NCI-H524 treated with DMSO at 0.1 percent for 48 hours (cell line): Measurements from ENCODE around the gene LCT.
"Not testable (repeated sequence)": the region's sequence is repeated elsewhere in the genome, so short reads cannot be mapped to it uniquely, and the experiment has no call there.

Source experiments
- DNase-seq: peaks from one replicate; lab custom pipeline; 2025; lab: John Stamatoyannopoulos, UW

Gene LCT

DNA sequence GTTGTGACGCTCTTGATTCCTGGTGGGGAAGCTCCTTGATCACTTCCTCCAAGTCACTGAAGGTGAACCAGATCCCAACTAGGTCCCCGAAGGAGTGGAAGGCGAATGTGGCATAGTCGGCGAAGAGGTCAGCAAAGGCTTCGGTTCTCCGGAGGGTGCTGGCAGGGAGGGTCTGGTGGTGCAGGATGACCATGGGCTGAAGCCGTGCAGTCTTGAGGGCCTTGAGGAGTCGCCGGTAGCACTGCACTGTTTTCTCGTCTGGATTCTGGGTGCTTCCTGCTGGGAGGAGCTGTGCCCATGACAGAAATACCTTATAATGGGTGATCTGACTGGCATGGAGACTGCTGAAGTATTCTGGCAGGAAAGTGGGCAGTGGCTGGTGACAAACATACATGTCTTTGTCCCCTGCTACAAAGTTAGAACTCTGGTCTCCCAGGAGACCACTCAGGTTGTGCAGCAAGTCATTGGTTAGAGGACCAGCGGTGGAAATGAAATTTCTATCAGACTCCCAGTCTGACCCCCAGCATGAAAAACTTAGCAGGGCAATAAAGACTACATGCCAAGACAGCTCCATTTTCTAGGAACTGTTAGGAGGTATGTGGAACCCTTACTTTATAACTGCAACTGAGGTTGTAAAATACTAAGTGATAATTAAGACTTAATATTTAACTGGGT lies at the start of gene LCT:
Gene LCT (minus strand): TSS at position 589 of the 675 bp plus-strand sequence. CDS start 15 bp downstream, at position 574.
- no peak for DNase-seq

DNA sequence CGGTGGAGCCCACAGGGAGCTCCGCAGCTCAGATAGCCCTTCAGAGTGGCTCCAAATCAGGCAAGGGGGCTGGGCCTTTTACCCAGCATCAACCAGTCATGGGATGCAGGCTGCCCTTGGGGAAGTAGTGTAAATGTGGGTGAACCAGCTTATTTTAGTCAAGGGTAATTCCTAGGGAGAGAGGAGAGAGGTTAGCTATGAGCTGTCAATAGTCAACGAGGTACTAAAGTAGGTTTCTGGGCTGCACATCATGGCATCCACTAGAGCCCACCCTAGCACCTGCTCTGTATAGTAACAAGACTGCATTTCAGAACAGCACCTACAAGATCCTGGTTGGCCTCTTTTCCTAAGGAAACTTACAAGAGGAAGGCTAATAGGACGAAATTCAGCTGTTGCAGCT lies 48.7 kb upstream of the LCT start:
- DNase-seq = no peak

DNA sequence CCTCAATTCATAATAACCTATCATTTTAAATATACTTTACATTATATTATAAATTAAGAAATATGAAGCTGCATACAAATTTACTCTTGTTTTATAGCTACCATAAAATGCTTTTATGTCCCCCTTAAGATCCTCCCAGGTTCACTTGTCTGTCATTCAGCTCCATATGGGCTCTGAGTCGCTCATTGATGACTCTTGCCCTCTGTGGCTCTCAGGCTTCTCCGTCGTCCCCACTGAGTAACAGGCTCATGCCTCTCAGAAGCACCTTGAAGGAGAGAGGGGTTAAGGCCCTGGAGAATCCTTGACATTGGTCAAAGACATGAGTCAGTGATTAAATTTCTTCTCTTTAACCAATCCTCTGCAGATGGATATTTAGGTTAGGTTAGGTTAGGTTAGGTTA lies 45.4 kb upstream of the LCT start:
- DNase-seq = peak; percentile 72

DNA sequence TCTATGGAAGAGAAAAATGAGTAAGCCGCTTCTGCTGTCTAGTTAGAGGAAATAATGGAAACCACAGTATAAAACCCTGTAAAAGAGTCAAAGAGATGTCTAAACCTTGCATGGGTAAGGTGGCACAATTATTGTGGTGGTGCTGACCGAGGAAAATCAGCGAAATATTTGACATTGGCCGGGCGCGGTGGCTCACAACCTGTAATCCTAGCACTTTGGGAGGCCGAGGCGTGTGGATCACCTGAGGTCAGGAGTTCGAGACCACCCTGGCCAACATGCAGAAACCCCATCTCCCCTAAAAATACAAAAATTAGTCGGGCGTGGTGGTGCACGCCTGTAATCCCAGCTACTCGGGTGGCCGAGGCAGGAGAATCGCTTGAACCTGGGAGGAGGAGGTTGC lies 39.8 kb upstream of the LCT start:
- DNase-seq = not testable (repeated sequence)

DNA sequence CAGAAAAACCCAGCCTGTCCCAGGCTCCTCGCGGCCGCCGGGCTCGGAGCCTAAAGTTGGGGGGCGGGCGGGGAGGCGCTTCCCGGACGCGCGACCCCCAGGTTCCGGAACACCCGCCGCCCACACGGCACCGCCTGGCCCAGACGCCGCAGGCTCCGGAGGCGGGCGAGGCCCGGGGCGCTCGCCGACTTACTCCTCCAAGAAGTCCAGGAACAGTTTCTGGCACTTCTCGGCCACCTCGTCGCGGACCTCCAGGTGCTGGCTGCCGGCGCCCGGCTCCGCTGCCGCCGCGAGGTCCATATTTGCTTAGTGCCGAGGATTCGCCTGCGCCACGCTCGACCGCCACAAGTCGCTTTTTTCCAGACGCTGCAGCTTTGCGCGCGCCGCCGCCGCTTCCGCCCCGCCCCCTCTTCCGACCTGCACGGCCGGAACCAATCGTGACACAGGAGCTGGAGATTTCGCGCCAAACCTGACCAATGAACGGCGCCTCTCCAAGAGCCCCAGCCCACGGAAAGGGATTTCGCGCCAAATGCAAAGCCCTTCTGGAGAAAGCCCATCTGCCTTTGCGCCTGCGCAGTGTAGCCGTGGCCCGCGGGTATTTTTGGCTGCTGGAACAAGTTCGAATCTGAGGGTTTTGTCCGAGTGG lies 39.2 kb upstream of the LCT start, which contains the start of gene MCM6:
Gene MCM6 (minus strand): TSS at position 378 of the 646 bp plus-strand sequence. CDS start 78 bp downstream, at position 300.
- DNase-seq = peak; percentile 69

DNA sequence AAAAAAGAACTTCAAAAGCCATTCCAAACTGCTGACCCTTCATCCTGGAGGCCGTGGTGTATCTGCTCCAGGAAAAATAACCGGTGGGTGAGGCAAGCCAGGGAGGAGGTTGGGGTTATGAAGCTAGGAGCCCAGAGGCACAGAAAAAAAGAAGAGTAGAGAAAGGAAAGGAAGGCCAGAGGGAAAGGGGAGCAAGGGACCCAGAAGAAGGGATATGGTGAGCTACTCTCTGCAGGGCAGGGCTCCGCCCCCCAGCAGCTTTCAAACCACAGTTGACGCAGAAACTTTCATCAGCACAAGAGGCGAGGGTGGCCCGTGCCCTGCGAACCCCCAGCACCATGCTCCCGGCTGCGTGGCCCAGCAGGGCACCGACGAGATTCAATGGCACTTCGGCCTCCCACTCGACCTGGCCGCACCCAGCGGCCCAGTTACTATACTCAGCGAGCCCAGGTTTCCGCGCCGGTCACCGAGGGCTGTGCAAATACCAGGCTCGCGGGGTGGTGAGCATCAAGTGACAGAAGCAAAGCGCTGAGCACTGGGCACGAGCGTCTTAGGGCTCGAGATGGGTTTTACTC lies 38.6 kb upstream of the LCT start:
- DNase-seq = no peak

DNA sequence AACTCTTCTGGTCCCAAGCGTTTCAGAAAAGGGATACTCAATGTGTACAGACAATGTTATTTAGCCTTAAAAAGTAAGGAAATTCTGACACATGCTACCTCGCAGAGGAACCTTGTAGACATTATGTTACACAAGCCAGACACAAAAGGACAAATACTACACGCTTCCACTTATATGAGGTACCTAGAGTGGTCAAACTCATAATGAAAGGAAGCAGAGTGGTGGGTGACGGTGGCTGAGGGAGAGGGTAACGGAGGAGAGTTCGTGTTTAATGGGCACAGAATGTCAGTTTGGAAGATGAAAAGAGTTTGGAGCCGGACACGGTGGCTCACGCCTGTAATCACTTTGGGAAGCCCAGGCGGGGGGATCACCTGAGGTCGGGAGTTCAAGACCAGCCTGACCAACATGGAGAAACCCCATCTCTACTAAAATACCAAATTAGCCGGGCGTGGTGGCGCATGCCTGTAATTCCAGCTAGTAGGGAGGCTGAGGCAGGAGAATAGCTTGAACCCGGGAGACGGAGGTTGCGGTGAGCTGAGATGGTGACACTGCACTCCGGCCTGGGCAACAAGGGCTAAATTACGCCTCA lies 37.9 kb upstream of the LCT start:
- DNase-seq = no peak

DNA sequence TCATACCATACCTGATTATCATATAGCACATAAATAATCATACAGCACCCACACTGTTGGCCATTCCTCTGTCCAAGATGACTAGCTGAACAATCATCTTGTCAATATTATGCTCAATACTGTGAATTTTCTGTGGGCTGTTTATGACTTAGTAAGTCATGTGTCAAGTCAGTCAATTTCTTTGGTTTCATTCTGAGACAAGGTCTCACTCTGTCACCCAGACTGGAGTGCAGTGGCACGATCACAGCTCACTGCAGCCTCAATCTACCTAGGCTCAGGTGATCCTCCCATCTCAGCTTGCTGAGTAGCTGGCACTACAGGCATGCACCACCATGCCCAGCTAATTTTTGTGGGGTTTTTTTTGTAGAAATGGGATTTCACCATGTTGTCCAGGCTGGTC lies 33.6 kb upstream of the LCT start:
- no peak for DNase-seq

DNA sequence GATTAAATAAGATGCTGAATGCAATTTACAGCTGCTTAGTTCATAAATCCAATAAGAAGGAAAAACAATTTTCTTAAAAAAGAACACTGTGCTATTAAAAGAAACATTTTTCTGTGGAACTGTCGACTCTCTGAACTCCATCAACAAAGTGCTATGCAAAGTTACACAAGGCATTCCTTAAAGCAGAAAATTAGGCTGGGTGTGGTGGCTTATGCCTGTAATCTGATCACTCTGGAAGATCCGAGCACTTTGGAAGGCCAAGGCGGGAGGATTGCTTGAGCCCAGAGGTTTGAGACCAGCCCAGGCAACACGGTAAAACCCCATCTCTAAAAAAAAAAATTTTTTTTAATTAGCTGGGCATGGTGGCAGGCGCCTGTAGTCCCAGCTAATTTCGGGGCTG lies 26.2 kb upstream of the LCT start:
- no peak for DNase-seq

DNA sequence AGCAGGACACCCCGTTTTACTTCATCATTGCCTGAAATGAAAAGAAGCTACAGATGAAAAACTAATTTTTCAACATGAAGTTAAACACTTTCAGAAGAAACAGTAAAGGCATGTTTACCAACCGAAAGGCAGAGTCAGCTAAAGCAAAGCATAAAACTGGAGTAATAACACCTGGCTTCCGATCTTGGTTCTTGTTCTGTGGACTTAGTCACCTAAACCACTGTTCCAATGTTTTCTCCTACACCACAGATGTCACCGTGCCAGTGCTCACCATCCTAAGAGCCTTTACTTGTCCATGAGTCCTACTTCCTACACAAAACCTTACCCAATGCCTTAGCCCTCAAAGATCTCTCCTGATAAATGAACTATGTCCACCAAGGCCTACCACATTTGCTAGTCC lies 25.7 kb upstream of the LCT start:
- no peak for DNase-seq

DNA sequence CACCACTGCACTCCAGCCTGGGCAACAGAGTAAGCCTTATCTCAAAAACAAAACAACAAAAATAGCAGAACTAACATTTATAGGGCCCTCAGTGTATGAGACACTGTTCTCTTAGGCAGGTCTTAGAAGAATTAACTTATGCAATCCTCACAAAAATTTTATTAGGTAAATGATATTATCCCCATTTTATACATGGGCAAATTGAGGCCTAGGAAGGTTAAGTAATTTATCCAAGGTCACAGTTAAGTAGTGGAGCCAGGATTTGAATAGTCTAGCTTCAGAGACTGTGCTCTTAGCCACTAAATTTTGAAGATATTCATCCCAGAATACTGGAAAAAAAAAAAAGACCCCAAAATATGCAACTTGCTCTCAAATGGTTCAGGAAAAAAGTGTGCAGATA lies 16.4 kb upstream of the LCT start:
- DNase-seq = no peak

DNA sequence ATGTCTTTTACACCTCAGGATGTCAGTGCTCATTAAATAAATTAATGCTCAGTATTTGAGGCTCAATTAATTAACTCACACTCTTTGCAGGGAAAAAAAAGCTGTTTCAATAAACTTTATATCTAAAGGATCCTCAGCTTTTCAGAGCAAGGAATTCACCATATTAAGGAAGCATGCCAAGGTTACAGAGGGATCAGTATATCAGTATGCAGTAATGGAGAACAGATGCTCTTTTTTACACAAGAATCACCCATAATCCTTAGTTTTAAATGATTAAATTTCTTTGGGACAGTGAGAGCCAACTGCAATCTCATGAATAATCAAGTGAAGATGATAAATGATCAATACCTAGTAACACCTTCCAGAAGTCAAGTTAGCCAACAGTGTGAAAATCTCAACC lies 14.9 kb upstream of the LCT start:
- DNase-seq = no peak

DNA sequence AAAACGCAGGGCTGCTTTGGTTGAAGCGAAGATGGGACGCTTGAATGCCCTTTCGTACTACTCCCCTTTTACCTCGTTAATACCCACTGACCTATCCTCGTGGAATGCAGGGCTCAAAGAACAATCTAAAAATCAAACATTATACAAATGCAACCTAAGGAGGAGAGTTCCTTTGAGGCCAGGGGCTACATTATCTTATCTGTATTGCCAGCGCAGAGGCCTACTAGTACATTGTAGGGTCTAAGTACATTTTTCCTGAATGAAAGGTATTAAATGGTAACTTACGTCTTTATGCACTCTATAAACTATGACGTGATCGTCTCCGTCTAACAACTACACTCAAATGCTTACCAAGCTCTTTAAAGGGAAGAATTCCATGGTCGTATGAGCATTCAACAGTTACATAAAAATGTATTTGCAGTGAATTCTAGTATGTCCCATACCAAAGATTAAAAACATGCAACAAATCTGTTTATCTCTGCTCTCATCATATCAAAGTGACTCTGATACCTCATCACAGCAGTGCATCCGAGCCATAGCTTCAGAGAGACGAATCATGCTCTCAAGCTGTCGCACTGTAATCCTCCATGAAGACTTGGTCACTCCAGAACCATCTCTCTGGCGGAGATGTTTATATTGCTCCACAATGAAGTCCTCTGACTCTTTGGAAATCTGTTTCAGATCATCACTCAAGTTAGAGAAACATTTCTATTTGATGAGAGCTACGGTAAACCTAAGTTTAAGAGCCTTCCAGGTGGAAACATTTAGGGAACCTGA lies 14.1 kb upstream of the LCT start:
- DNase-seq = no peak

DNA sequence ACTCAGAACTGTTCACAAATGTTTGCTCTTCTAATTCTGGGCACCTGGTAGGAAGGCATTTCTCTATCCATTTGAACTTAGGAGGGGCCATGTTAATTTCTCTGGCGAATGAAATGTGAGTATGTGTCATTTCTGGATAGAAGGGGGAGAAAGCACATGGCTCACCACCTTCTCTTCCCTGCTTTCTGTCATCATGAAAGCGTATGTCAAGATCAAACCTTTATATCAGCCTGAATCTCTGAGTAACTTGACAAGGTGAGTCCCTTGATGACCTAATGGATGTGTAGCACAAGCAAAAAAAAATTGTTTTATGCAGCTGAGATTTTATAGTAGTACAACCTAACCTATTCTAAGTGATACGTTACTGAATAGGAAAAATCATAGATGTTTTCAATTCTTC lies 12.1 kb upstream of the LCT start:
- no peak for DNase-seq

DNA sequence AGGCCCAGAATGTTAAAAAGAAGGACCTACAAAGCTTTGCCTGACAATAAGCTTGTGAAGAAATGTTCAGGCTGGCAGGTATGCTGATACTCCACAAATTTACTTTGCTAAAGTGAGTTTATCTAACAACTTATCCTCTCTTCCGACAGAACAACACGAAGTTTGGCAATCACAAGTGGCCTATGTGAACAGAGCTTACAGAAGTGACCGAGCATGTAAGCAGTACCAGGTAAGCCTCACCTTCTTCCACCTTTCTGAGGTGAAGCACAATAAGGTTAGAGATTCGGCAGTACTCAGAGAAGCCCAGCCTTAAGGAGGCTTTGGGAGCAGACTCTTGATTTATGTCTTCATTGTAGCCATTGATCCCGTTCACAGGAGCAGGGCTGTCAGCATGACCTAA lies 9.0 kb upstream of the LCT start:
- no peak for DNase-seq

DNA sequence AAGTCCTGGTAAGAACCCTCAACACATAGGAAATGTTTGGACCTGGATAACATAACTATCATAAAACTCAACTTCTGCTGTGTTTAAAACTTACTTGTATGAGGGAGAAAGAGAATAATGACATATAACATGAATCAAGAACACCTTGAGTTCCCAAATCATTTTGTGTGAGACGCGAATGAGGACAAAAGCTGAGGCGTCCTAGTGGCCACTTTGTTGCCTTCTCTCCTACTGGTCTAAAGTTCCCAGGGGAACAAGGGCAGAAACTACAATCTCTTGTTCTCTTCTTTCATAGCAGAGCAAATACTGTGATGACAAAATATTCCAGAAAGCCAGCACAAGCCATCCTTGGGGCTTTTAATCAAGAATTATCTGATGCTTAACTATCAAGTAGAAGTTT lies 8.3 kb upstream of the LCT start:
- DNase-seq = no peak

DNA sequence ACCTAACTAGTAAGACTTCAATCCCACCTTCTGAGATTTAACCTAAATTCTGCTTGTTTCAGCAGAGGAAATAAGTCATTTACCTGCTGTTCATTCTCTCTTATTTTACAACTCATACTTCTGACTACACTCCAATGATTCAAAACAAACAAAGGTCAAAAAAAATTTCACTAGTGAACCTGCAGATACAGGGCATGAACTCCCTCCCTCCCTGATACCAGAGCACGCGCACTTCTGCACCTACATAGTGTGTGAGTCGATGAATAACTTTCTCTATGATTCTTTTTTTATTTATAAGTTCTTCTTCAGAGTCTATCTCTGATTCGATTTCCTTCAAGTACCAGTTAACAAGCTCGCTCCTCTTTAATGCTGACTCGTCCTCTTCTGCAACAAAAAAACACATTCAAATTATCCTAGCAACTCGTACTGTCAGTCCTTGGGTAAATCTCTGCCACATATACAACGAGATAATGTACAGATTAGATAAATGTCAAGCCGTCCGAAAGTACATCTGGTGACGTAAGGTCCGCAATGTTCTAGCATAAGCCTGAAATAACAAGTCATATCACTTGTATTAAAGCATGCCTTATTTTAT lies 7.4 kb upstream of the LCT start:
- DNase-seq = no peak

DNA sequence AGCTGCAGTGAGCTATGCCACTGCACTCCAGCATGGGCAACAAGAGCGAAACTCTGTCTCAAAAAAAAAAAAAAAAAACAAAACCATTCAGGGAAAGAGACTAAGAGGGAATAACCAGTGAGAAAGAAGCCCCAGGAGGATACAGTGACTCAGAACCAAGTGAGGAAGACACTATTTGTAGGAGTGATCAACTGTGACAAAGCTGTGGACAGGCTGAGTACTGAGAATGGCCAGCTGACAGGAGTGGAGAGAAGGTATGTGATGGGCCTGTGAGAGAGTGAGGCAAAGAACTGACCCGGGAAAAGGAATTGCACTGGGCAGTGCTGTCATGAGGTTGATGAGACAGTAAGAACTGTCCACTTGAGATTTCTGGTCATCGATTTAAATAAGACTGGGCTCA lies 6.7 kb upstream of the LCT start:
- DNase-seq = no peak

DNA sequence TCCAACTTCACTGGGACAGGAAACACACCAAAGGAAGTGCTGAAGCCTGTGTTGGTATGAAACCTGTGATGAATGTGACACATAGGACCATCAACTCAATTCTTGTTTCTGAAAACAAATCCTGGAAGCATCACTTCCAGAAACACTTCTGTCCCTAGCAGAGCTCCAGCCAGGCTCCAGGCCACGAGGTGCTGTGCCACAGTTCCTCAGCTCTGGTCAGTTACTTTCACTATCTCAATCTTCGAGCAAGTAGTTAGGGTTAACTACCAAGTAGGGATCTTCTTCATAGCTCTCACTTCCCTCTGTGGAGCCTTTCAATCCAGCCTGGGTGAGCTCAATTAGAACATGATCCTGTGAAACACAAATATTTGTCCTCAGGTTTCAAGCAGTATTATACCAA lies 3.6 kb upstream of the LCT start:
- DNase-seq = no peak

DNA sequence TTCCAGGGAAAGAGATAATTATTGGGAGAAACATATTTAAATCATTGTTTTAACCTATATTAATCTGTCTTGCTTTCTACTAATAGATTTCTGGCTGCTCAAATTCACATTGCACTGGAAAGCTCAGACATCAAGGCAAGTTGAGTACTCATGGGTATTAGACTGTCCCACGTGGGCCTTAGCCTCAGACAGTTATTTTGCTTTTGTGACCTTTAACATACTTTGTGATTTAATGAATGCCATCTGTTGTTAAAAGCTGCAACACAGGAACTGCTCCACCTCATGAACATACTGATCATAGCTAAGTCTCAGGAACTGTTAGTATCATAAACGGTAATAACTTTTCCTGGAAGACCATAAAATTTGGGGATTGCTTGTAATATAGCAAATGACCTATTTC lies 2.7 kb upstream of the LCT start:
- DNase-seq = peak; percentile 68

DNA sequence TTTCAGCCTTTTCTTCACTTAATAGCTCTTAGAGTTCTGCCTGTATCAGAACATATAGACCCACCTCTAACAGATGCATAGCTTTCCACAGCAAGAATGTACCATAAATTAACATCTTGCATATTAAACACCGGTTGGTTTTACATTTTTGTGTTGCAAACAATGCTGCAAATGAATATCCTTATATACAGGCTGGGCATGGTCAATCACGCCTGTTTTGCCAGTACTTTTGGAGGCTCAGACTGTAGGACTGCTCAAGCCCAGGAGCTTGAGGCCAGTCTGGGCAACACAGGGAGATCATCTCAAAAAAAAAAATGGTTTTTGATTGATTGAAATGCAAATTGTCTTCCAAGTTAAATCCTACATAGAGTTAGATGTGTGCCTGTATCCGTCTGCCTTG lies 1.5 kb upstream of the LCT start:
- DNase-seq = no peak

DNA sequence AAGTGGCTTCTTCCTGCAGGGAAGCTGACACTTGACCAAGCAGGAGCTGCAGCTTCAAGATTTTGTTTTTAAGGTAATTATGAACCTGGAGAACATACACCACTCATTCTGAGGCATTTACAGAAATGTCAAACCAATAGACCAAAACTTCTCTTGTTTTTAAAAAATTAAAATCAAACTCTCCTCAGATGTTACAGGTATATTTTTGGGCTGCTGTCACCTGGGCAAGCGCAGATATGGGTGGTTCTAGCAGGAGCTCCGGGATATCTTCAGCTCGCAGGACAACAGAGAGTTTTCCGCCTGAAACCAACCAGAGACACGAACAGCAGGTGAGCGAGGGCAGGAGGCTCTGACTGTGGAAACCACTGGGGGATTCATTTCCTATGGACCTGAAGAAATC lies 4.1 kb downstream of the LCT start:
- DNase-seq = no peak
